G401 (cell line): ENCODE results near the gene KSR2. TPM values are rescaled to one million over a fixed set of nuclear protein-coding genes. Genes with fewer than 3 reads are reported as not detected.

ENCODE experiments used
- DNase-seq: peaks from one replicate; pipeline ENCODE4 v3.0.0-alpha.2; 2015; ENCODE audit warnings: low spot score
- in situ Hi-C: cut with HindIII; loops from 2 replicates; pipeline ENCODE4 v1.10.0; 2016; ENCODE audit warnings: low sequenced_read_pairs, mixed read lengths
- total RNA-seq: library from RNA; depleted of rRNA; stranded (reverse); fragments of >200 nt; shearing (Covaris generic); gene quantifications from 2 replicates; pipeline ENCODE4 v1.2.3, GENCODE V29; 2014

Gene KSR2
- total RNA-seq, 1 experiment from 2014 or later: not detected

DNA sequence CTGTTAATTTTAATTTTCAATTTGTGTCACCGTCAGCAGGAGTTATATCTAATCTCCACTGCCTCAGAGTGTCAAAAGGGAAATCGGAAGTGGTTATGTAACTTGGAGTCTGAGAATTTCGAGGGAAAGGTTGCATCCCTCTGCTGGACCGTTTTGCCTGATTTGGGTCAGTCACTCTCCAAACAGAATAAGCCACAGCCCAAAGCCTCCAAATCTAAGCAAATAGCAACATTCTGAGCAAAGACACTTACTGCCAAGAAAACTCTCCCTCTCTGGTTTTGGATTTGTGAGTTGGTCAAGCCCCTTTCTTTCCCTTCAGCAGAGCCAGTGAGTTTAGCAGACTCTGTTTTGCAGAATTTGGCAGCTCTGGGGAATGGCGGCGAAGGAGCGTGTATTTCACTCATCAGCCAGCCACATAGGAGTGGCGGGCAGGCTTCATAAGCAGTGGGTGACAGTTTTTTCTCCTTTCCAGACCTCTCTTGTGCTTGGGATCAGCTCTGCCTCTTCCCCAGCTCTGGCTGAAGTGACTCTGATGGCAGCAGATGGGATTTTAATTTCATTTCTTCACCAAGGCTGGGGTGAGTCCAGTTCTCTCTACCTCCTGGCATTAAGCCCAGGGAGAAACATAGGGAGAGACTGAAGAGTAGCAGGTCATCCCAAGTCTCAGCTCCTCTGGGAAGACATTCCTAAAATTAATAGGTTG lies 388.6 kb downstream of the KSR2 start:
- in situ Hi-C loops: no loop called here
- DNase-seq: peak; percentile 93

DNA sequence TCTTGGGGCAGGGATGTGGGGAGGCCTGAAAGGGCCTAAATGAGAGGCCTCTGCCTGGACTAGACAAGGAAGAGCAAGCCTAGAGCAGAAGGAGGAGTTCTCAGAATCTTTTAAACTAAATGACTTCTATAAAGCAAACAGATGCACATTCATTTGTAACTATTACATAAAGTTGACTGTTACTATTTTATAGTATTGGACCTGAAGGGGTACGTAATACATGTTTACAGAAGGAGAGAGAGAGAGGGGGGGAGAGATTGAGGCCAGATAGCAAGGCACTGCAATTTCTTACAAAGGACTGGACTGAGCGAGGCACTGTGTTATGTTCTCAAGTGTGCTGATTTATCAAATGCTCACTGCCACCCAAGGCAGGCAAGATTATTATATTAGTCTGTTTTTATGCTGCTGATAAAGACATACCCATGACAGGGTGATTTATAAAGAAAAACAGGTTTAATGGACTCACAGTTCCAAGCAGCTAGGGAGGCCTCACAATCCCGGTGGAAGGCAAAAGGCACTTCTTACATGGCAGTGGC lies 391.6 kb downstream of the KSR2 start:
- no peak for DNase-seq
- in situ Hi-C loops: no loop called here

GRCh38 chr12:117576053-117576452 lies 392.7 kb downstream of the KSR2 start:
- in situ Hi-C loops: no loop called here
- no peak for DNase-seq

DNA sequence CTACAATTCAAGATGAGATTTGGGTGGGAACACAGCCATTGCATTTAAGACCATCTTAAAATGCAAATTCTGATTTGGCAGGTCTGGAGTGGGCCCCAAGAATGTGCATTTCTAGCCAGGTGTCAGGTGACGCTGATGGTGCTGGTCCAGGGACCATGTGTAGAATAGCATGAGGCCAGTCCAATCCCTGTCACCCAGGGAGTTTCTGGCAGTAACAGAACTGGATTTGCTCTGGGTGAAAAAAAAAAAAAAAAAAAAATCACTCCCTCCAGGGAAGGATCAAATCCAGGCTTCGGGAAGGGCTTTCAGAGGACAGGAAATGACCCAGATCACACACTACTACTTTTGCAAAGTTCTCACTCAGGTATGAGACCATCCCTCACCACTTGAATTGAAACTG lies 394.1 kb downstream of the KSR2 start:
- in situ Hi-C loops: no loop called here

GRCh38 chr12:117572755-117573154 lies 396.0 kb downstream of the KSR2 start:
- no peak for DNase-seq
- in situ Hi-C loops: no loop called here

More for the DNA sequence above, 394.1 kb downstream of the KSR2 start:
- DNase-seq: peak; percentile 61

DNA sequence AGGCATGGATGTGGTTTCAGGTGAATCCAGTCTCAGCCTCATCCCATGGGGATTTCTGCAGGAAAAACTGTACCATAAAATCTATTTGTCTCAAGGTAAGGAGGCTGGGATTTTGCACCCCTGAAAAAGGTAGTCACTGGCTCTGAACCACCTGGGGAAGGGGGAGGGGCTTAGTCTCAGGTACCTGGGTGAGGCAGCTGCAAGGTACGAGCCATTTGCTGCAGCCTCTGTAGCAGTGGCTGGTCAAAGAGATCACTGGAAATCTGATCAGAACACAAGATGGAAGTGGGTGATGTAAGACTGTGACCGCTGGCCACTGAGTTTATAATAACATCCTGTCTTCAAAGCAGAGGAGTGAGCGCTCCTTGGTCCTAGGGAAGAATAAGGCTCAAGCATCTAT lies 397.5 kb downstream of the KSR2 start:
- no peak for DNase-seq
- in situ Hi-C loops: no loop called here

- DNase-seq: no peak
- in situ Hi-C loops: no loop called here
Measured at GRCh38 chr12:117570608-117571007, 398.2 kb downstream of the KSR2 start.

- in situ Hi-C loops: no loop called here
Measured at GRCh38 chr12:117567644-117568216, 401.1 kb downstream of the KSR2 start.

DNA sequence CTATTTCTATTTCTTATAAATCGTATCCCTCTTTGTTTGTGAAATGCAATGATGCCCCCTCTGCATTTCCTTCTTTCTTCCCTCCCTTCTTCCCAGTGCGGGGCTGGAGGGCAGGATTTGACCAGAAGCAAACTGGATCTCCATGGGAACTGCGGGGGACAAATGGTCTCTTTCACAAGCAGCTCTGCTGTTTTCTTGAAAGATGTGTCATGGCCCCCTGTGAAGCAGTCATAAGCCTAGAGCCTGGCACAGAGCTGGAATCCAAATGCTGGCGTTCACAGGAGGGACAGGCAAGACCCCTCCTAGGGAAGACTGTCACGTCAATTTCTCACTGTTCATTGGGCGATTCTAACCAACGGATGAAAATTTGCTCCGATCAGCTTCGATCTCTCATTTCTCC lies 403.9 kb downstream of the KSR2 start:
- DNase-seq: peak; percentile 59
- in situ Hi-C loops: no loop called here

More at GRCh38 chr12:117567644-117568216, 401.1 kb downstream of the KSR2 start:
- no peak for DNase-seq

DNA sequence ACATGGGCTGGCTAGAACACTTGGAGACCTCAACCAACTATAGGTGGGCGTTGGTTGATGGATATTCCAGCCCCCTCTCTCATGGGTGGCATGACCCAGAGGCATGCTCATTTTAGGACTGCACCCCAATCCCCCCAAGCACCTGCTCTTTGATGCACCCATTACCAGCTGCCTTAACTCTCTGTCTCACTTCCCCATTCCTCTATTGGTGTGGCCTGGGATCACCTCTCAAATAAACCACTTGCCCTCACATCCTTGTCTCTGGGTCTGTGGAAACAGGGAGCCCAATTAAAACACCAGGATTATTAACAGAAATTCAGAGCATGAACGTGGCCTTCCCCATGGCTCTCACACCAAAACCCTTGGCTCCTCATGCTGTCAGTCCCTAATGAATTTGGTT lies 405.1 kb downstream of the KSR2 start:
- in situ Hi-C loops: no loop called here
- DNase-seq: no peak

- DNase-seq: no peak
- in situ Hi-C loops: no loop called here
Measured at GRCh38 chr12:117563007-117563406, 405.8 kb downstream of the KSR2 start.

GRCh38 chr12:117561990-117562389 lies 406.8 kb downstream of the KSR2 start:
- no peak for DNase-seq
- in situ Hi-C loops: no loop called here

DNA sequence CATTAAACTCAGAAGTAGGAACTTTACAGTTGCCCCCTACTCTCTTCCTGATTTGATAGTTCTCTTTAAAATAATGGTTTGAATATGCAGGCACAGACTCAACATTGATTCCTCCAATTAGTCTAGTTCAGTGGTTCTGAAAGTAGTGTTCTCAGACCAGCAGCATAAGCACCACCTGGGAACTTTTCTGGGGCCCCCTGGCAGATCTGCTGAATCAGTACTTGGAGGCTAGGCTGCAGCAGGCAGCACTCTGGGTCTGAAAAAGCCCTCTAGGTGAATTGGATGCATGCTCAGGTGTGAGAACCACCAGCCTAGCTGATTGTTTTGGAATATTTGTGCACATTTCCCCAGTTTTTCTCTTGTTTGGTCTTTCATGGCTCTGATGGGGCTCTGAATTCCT lies 408.8 kb downstream of the KSR2 start:
- no peak for DNase-seq
- in situ Hi-C loops: no loop called here

- DNase-seq: no peak
- in situ Hi-C loops: no loop called here
Measured at GRCh38 chr12:117555889-117556288, 412.9 kb downstream of the KSR2 start.

DNA sequence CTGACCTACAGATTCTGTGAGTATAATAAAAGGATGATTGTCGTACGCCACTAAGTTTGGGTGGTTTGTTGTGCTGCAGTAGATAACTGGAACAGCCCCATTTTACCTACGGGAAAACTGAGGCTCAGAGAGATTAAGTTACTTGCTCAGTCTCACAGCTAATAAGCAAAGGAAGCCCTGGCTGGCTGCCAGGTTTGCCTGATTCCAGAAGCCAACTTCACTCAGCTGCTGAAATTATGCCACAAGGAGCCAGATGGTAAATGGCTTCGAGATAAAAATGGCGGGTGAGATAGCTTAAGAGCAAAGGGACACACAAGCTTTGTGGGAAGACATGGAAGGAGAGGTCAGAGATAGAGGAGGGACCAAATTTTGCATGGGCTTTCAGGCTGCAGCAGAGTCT lies 415.8 kb downstream of the KSR2 start:
- in situ Hi-C loops: no loop called here
- peak; percentile 57 for DNase-seq

DNA sequence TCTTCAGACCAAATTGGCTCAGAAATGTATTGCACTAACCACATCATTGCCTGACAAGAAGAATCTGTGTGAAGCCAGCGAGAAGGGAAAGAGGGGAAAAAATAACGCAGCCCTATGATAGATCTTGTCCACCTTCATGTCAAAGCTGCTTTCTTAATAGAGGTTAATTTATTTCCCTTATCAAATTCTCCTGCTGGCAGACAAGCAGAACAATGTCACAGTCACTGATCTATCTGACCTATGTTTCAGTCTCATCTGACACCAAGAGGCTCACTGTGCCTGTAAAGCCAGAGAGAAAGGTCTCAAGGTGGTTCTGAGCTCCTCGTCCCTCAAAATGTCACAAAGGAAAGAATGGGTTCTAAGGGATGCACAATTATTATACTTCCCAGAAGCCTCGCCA lies 417.1 kb downstream of the KSR2 start:
- no peak for DNase-seq
- in situ Hi-C loops: no loop called here

DNA sequence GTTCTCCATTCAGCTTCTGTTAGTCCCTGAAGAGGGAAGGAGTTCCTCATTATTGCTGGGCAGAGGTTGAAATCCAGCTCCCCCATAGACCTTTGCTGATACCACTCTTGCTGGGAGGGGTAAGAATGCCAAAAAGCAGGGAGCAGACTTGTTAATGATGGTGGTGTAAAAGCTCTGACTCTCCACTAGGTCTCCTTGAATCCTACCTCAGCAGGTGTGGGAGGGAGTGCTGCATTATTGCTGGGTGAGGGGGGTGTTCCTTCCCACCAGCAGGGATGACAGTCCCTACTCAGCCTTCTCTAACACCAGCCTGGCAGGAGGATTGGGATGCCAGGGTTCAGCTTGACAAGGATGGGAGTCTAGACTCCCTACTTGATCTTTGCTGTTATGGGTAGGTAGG lies 421.6 kb downstream of the KSR2 start:
- DNase-seq: no peak
- in situ Hi-C loops: no loop called here

GRCh38 chr12:117545216-117545615 lies 423.6 kb downstream of the KSR2 start:
- in situ Hi-C loops: no loop called here
- DNase-seq: no peak

DNA sequence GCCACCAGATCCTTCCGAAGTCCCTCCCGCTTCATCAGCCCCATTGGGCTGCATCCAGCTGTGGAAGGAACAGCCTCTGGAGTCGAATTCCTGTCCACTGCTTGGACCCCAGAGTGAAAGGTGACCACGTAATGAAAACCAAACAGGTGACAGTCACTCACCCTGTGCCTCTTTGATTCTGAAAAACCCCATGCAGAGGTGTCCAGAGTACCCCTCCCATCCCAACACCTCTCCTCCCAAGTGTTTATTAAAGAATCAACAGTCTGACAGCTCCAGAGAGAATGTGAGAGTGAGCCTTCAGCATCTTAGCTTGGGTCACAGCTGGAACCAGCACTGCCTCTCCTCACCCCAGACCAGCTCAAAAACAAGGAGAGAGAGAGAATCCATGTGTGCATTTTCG lies 428.8 kb downstream of the KSR2 start:
- no peak for DNase-seq
- in situ Hi-C loops: no loop called here

- DNase-seq: no peak
- in situ Hi-C loops: no loop called here
Measured at GRCh38 chr12:117538926-117539325, 429.9 kb downstream of the KSR2 start.
